ENCODE measurements around the gene AFF3. TPM values are rescaled to one million over a fixed set of nuclear protein-coding genes. Genes with fewer than 3 reads are reported as not detected.
A peak's percentile ranks its signal among the peaks of the same experiment; 100 is the strongest.

The AFF3 gene
- total and polyA plus RNA-seq, 4 donors: 0.48 to 5.3 (median 2.3) TPM

DNA sequence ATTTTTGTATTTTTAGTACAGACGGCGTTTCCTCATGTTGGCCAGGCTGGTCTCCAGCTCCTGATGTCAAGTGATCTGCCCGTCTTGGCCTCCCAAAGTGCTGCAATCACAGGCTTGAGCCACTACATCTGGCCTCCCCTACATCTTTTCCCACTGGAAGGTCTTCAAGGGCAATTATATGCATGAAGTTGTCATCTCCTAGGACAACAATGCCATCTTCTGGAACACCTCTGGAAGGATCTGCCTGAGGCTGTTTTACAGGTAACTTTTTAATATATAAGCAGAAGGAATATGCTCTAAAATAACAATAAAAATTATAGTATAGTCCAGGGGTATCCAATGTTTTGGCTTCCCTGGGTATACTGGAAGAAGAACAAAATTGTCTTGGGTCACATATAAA lies 321.4 kb downstream of the AFF3 start:
- no peak overlapping the region for H3K27ac ChIP-seq (ENCODE audit: low read depth in 1 of 2, low read length in 2 of 2)
- no peak overlapping the region for H3K4me3 ChIP-seq (ENCODE audit: low read depth in 1 of 3, low read length in 3 of 3)
- 95% methylated on average over 3 of the region's 3 CpGs for WGBS
- TF ChIP-seq JUND (IDR thresholded peaks at IDR 0.05) (no peak), FOXA2 (IDR thresholded peaks at IDR 0.05) (no peak), EGR1 (IDR thresholded peaks at IDR 0.05; ENCODE audit: low read depth in 2 of 2) (no peak), HNF4G (IDR thresholded peaks at IDR 0.05) (no peak), TAF1 (conservative IDR thresholded peaks at IDR 0.05) (no peak), NR2F2 (IDR thresholded peaks at IDR 0.05) (no peak), SP1 (IDR thresholded peaks at IDR 0.05) (no peak), YY1 (IDR thresholded peaks at IDR 0.05) (no peak), GABPA (IDR thresholded peaks at IDR 0.05 in 1 of 2, conservative IDR thresholded peaks at IDR 0.05 in 1 of 2) (no peak), FOXA1 (IDR thresholded peaks at IDR 0.05) (no peak), HNF4A (conservative IDR thresholded peaks at IDR 0.05) (no peak), RAD21 (IDR thresholded peaks at IDR 0.05) (no peak), RXRA (IDR thresholded peaks at IDR 0.05) (no peak)
- TF ChIP-seq, protein P1, sequence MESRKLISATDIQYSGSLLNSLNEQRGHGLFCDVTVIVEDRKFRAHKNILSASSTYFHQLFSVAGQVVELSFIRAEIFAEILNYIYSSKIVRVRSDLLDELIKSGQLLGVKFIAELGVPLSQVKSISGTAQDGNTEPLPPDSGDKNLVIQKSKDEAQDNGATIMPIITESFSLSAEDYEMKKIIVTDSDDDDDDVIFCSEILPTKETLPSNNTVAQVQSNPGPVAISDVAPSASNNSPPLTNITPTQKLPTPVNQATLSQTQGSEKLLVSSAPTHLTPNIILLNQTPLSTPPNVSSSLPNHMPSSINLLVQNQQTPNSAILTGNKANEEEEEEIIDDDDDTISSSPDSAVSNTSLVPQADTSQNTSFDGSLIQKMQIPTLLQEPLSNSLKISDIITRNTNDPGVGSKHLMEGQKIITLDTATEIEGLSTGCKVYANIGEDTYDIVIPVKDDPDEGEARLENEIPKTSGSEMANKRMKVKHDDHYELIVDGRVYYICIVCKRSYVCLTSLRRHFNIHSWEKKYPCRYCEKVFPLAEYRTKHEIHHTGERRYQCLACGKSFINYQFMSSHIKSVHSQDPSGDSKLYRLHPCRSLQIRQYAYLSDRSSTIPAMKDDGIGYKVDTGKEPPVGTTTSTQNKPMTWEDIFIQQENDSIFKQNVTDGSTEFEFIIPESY (IDR thresholded peaks at IDR 0.05): no peak
- TF ChIP-seq, protein P2, sequence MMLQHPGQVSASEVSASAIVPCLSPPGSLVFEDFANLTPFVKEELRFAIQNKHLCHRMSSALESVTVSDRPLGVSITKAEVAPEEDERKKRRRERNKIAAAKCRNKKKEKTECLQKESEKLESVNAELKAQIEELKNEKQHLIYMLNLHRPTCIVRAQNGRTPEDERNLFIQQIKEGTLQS (IDR thresholded peaks at IDR 0.05): no peak
- TF ChIP-seq, protein P3, sequence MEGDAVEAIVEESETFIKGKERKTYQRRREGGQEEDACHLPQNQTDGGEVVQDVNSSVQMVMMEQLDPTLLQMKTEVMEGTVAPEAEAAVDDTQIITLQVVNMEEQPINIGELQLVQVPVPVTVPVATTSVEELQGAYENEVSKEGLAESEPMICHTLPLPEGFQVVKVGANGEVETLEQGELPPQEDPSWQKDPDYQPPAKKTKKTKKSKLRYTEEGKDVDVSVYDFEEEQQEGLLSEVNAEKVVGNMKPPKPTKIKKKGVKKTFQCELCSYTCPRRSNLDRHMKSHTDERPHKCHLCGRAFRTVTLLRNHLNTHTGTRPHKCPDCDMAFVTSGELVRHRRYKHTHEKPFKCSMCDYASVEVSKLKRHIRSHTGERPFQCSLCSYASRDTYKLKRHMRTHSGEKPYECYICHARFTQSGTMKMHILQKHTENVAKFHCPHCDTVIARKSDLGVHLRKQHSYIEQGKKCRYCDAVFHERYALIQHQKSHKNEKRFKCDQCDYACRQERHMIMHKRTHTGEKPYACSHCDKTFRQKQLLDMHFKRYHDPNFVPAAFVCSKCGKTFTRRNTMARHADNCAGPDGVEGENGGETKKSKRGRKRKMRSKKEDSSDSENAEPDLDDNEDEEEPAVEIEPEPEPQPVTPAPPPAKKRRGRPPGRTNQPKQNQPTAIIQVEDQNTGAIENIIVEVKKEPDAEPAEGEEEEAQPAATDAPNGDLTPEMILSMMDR (IDR thresholded peaks at IDR 0.05; ENCODE audit: low read depth, low read length, missing input control): no peak
- no peaks in the 10 kb centered on the region for H3K36me3 ChIP-seq (ENCODE audit: control insufficient read depth in 4 of 4, insufficient read depth in 3 of 4, low read depth in 1 of 4, low read length in 3 of 4)
- peaks cover 0 to 9% (median 2%) of the 10 kb centered on the region in 4 donors for H3K4me1 ChIP-seq (ENCODE audit: control insufficient read depth in 4 of 4, insufficient read depth in 4 of 4, low read length in 3 of 4)
- no peaks in the 10 kb centered on the region for H3K27me3 ChIP-seq (ENCODE audit: control insufficient read depth in 4 of 4, insufficient read depth in 4 of 4, low read length in 3 of 4)
- no peak for DNase-seq (ENCODE audit: low spot score)
- no peak overlapping the region for H3K9ac ChIP-seq (ENCODE audit: low read depth in 1 of 2, low read length in 2 of 2)
- no peaks in the 10 kb centered on the region for H3K9me3 ChIP-seq (ENCODE audit: control insufficient read depth in 4 of 4, low read length in 3 of 4)

DNA sequence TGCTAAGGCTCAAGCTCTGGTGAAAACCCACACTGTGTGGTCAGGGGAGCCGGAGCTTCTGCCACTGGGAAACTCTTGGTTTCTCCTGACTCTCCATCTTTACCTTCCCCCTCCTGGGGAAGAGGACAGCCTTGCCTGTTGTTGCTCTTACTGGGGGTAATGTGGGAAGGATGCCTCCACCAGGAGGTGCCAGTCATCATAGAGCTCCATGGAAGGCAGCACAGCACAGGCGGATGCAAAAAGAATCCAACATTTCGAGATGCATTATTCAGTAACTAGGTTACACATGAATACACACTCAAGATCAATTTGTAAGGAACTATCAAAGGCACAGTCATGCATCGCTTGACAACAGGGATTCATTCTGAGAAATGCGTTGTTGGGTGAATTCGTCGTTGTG lies 322.6 kb downstream of the AFF3 start:
- no peak for DNase-seq (ENCODE audit: low spot score)
- no peaks in the 10 kb centered on the region for H3K9me3 ChIP-seq (ENCODE audit: control insufficient read depth in 4 of 4, low read length in 3 of 4)
- H3K36me3 ChIP-seq (ENCODE audit: control insufficient read depth in 4 of 4, insufficient read depth in 3 of 4, low read depth in 1 of 4, low read length in 3 of 4): no peaks in the 10 kb centered on the region
- H3K4me1 ChIP-seq (ENCODE audit: control insufficient read depth in 4 of 4, insufficient read depth in 4 of 4, low read length in 3 of 4): peaks cover 0 to 7% (median 2%) of the 10 kb centered on the region in 4 donors
- H3K27me3 ChIP-seq (ENCODE audit: control insufficient read depth in 4 of 4, insufficient read depth in 4 of 4, low read length in 3 of 4): no peaks in the 10 kb centered on the region
- no peak overlapping the region for H3K9ac ChIP-seq (ENCODE audit: low read depth in 1 of 2, low read length in 2 of 2)
- no peak overlapping the region for H3K27ac ChIP-seq (ENCODE audit: low read depth in 1 of 2, low read length in 2 of 2)
- no peak for TF ChIP-seq HNF4G (IDR thresholded peaks at IDR 0.05)
- TF ChIP-seq RAD21 (IDR thresholded peaks at IDR 0.05): peak; percentile 73 to 86
- no peak for TF ChIP-seq GABPA (IDR thresholded peaks at IDR 0.05 in 1 of 2, conservative IDR thresholded peaks at IDR 0.05 in 1 of 2)
- TF ChIP-seq, protein P4, sequence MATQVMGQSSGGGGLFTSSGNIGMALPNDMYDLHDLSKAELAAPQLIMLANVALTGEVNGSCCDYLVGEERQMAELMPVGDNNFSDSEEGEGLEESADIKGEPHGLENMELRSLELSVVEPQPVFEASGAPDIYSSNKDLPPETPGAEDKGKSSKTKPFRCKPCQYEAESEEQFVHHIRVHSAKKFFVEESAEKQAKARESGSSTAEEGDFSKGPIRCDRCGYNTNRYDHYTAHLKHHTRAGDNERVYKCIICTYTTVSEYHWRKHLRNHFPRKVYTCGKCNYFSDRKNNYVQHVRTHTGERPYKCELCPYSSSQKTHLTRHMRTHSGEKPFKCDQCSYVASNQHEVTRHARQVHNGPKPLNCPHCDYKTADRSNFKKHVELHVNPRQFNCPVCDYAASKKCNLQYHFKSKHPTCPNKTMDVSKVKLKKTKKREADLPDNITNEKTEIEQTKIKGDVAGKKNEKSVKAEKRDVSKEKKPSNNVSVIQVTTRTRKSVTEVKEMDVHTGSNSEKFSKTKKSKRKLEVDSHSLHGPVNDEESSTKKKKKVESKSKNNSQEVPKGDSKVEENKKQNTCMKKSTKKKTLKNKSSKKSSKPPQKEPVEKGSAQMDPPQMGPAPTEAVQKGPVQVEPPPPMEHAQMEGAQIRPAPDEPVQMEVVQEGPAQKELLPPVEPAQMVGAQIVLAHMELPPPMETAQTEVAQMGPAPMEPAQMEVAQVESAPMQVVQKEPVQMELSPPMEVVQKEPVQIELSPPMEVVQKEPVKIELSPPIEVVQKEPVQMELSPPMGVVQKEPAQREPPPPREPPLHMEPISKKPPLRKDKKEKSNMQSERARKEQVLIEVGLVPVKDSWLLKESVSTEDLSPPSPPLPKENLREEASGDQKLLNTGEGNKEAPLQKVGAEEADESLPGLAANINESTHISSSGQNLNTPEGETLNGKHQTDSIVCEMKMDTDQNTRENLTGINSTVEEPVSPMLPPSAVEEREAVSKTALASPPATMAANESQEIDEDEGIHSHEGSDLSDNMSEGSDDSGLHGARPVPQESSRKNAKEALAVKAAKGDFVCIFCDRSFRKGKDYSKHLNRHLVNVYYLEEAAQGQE (IDR thresholded peaks at IDR 0.05): no peak
- TF ChIP-seq, protein P3 (IDR thresholded peaks at IDR 0.05; ENCODE audit: low read depth, low read length, missing input control): peak; percentile 30
- WGBS: 90% methylated on average over 7 of the region's 7 CpGs
- H3K4me3 ChIP-seq (ENCODE audit: low read depth in 1 of 3, low read length in 3 of 3): no peak overlapping the region

All from liver (tissue), 9 donors.